Liver (tissue), 3 donors: ENCODE results near the gene NFIA.

Experiments used
- CTCF ChIP-seq: fragments of 150-350 bp; IDR thresholded peaks from 2 replicates; pipeline ENCODE4 v1.5.1; 2017; ENCODE audit warnings: improper control_type of control experiment, low read depth, low read length; ENCODE audit not compliant: missing input control
- GABPA ChIP-seq, 2 donors: IDR thresholded peaks in 1 of 2; conservative IDR thresholded peaks in 1 of 2; 2 replicates each; pipeline ENCODE4 v1.6.1; 2016; ENCODE audit warnings: antibody characterized with exemption in 2 of 2, mild to moderate bottlenecking in 1 of 2, moderate library complexity in 1 of 2
- HNF4A ChIP-seq, 2 donors: conservative IDR thresholded peaks; 2 replicates each; pipeline ENCODE4 v1.6.1; 2016; ENCODE audit warnings: antibody characterized with exemption in 2 of 2, mild to moderate bottlenecking in 2 of 2
- NR2F2 ChIP-seq: IDR thresholded peaks from 2 replicates; pipeline ENCODE4 v1.6.1; 2016; ENCODE audit warnings: antibody characterized with exemption
- YY1 ChIP-seq: IDR thresholded peaks from 2 replicates; pipeline ENCODE4 v1.6.1; 2016; ENCODE audit warnings: antibody characterized with exemption, mild to moderate bottlenecking
- TF ChIP-seq, protein P1 (sequence below): IDR thresholded peaks from 2 replicates; pipeline ENCODE4 v1.6.1; 2016; ENCODE audit warnings: antibody characterized with exemption, mild to moderate bottlenecking
- donor health status: healthy.
- donor health status: healthy.

DNA sequence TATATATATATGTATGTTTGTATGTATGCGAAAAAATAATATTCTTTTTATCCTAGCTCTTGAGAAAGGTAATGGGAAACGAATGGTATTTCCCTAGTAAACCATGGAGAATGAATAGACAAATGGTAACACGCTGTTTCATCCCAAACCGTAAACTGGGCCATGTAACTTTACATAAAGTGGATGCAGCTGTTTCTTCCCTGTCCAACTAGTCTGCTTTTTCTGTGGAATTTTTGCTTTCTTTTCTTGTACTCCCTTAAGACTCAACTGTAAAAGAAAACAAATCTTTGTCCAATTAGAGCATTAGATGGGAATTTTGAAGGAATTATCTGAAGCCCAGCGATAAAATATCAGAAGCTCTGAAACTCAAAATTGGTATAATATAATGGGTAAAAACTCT lies 198.1 kb downstream of the NFIA start:
- no peak for TF ChIP-seq YY1
- TF ChIP-seq CTCF = no peak
- no peak for TF ChIP-seq GABPA (IDR thresholded peaks at IDR 0.05 in 1 of 2, conservative IDR thresholded peaks at IDR 0.05 in 1 of 2)
- no peak for TF ChIP-seq NR2F2
- no peak for TF ChIP-seq HNF4A (conservative IDR thresholded peaks at IDR 0.05)
- TF ChIP-seq, protein P1, sequence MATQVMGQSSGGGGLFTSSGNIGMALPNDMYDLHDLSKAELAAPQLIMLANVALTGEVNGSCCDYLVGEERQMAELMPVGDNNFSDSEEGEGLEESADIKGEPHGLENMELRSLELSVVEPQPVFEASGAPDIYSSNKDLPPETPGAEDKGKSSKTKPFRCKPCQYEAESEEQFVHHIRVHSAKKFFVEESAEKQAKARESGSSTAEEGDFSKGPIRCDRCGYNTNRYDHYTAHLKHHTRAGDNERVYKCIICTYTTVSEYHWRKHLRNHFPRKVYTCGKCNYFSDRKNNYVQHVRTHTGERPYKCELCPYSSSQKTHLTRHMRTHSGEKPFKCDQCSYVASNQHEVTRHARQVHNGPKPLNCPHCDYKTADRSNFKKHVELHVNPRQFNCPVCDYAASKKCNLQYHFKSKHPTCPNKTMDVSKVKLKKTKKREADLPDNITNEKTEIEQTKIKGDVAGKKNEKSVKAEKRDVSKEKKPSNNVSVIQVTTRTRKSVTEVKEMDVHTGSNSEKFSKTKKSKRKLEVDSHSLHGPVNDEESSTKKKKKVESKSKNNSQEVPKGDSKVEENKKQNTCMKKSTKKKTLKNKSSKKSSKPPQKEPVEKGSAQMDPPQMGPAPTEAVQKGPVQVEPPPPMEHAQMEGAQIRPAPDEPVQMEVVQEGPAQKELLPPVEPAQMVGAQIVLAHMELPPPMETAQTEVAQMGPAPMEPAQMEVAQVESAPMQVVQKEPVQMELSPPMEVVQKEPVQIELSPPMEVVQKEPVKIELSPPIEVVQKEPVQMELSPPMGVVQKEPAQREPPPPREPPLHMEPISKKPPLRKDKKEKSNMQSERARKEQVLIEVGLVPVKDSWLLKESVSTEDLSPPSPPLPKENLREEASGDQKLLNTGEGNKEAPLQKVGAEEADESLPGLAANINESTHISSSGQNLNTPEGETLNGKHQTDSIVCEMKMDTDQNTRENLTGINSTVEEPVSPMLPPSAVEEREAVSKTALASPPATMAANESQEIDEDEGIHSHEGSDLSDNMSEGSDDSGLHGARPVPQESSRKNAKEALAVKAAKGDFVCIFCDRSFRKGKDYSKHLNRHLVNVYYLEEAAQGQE = no peak
